Thymus (tissue), 11 donors: Measurements from ENCODE around the gene HDAC8. TPM values are rescaled to one million over a fixed set of nuclear protein-coding genes. Genes with fewer than 3 reads are reported as not detected.

ENCODE experiments used
- DNase-seq, 9 donors: peaks; one replicate each; pipeline ENCODE4 v3.0.0-alpha.2; 2013; ENCODE audit warnings: low spot score in 9 of 9, low read depth in 6 of 9, missing footprints in 1 of 9
- H3K27ac ChIP-seq, 2 donors: one replicate each; pipeline ENCODE4 v1.5.1; 2013; ENCODE audit warnings: control low read depth in 1 of 2, low read depth in 1 of 2, low read length in 1 of 2, mild to moderate bottlenecking in 1 of 2, moderate library complexity in 1 of 2
- H3K27me3 ChIP-seq, 2 donors: one replicate each; pipeline ENCODE4 v1.5.1; 2013; ENCODE audit warnings: low read length in 1 of 2; ENCODE audit not compliant: control insufficient read depth in 2 of 2, insufficient read depth in 1 of 2
- H3K36me3 ChIP-seq, 2 donors: one replicate each; pipeline ENCODE4 v1.5.1; 2013; ENCODE audit warnings: low read length in 1 of 2, mild to moderate bottlenecking in 1 of 2, moderate library complexity in 1 of 2; ENCODE audit not compliant: control insufficient read depth in 2 of 2, insufficient read depth in 2 of 2
- H3K4me1 ChIP-seq, 2 donors: one replicate each; pipeline ENCODE4 v1.5.1; 2013; ENCODE audit warnings: low read length in 2 of 2; ENCODE audit not compliant: control insufficient read depth in 2 of 2, insufficient read depth in 2 of 2
- H3K4me3 ChIP-seq, 2 donors: one replicate each; pipeline ENCODE4 v1.5.1; 2013; ENCODE audit warnings: low read length in 2 of 2, control low read depth in 1 of 2, mild to moderate bottlenecking in 1 of 2
- H3K9me3 ChIP-seq, 2 donors: one replicate each; pipeline ENCODE4 v1.5.1; 2013; ENCODE audit warnings: low read length in 1 of 2, mild to moderate bottlenecking in 1 of 2; ENCODE audit not compliant: control insufficient read depth in 2 of 2, insufficient read depth in 1 of 2
- WGBS: extraction: QIAGEN DNeasy Blood & Tissue Kit; methylation state at CpG from one replicate; pipeline ENCODE4 v1.1.7; 2013; 5-methylcytosine and 5-hydroxymethylcytosine counted together
- polyA plus RNA-seq: library from polyadenylated mRNA; stranded (reverse); fragments of 200-250 nt; gene quantifications from one replicate; pipeline ENCODE4 v1.2.3, GENCODE V29; 2013
- total RNA-seq: library from RNA; stranded (reverse); fragments of 120-200 nt; gene quantifications from one replicate; pipeline ENCODE4 v1.2.4, GENCODE V29; 2013
- donor health status: healthy.

HDAC8 gene
- total and polyA plus RNA-seq, 2 donors, result 15.4 to 27.1 TPM

DNA sequence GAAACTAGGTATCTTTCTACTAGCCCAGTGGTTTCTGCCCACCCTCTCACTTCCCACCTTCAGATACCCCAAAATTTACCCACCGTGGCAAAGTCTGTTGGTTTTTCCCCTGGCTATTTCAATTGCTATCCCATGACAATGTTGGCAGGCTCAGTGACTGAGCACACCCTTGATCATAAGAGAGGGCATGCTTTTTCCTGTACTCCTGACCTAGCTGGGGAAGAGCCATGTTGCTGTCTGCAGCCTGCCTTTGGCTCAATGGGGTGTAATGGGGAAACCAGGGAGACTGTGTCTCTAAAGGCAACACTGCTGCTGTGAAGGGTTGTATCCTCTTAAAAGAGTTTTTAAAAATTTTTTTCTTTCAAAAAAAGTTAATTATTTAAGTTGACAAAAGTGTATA is 176.5 kb downstream of the HDAC8 start:
- Histone ChIP-seq H3K36me3 (no peaks in the 10 kb centered on the region), H3K27ac (no peak overlapping the region), H3K27me3 (no peaks in the 10 kb centered on the region), H3K4me1 (no peaks in the 10 kb centered on the region), H3K4me3 (no peak overlapping the region), H3K9me3 (no peaks in the 10 kb centered on the region)
- WGBS, result 94% methylated on average over 1 of the region's 1 CpG
- DNase-seq, result no peak

DNA sequence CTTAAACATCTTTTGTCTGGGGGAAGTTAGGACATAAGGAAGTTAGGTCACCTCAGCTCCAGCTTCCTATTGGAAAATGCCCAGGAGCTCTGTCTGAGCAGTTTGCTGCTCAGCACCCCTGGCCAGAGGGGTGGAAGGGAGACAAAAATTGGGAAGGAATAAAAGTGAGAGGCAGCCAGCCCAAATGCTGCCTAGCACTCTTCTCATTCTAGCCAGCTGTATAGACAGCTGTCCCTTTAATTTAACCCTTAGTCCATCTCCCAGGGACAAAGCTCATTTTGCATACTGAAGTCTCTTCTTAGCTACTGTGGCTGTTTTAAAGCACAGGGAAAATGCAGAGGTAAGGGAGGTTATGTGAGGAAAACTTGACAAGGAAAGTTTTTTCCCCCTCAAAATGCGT is 177.4 kb downstream of the HDAC8 start:
- WGBS, result 88% methylated on average over 1 of the region's 1 CpG
- no peak for DNase-seq
- no peaks in the 10 kb centered on the region for H3K27me3 ChIP-seq
- no peaks in the 10 kb centered on the region for H3K4me1 ChIP-seq
- no peaks in the 10 kb centered on the region for H3K36me3 ChIP-seq
- no peaks in the 10 kb centered on the region for H3K9me3 ChIP-seq
- no peak overlapping the region for H3K27ac ChIP-seq
- no peak overlapping the region for H3K4me3 ChIP-seq

DNA sequence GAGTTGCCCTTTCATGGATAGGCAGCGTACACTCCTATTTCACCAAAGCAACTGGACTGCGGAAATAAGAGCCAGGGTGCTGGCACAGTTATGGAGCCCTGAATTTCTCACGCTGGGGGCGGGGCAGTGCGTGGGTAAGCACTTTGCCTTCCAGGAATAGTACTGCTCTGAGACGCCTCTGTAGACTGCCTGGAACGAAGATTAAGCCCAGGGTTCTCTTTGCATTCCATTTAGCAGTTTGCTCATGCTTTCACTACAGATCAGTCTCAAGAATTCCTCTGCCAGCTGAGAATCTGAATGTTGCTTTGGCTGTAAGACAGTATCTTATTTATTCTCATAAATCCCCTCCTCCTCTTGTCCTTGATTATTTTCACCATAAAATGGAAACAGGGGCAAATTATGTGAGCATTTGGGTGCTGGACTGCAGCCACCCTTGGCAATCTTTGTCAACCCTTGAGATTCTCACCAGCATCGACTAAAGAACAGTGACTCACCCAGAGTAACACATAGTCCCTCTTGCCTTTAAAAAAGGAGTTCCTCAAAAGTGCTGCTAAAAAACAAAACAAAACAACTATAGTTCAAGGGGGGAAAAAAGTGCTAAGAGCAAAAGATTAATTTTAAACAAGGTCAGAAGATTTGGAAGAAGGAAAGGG is 178.0 kb downstream of the HDAC8 start:
- DNase-seq, result no peak
- 91% methylated on average over 8 of the region's 8 CpGs for WGBS
- Histone ChIP-seq H3K36me3 (no peaks in the 10 kb centered on the region), H3K27ac (no peak overlapping the region), H3K27me3 (no peaks in the 10 kb centered on the region), H3K4me1 (no peaks in the 10 kb centered on the region), H3K9me3 (no peaks in the 10 kb centered on the region), H3K4me3 (no peak overlapping the region)

DNA sequence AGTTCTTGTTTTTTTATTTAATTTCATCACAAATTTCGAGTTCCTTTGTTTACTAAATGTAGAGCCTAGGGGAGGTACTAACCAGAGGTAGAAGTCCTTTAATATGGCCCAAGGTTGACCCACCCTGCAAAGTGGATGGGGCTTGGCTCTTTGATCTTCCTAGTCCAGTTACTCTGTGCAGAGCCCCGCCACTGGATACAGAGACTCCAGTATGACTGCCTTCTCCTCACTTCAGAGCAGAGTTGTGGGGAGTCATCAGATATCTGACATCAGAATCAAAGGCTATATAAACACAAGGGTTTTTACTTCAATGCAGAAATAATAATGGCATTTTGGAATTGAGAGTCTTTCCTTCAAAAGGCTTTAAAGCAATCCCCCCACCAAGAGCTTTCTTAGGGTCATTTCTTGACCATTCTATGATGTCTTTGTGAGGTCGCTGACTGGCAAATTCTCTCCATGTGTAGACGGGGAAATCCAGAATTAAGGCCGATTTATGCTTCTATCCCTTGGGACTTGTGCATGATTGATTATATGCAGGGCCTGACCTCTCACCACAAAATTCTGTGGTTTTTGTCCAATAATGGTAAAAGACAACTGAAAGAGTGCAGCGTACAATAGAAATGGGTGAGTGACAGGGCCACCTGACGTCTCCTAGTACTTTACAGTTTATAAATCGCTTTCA is 178.7 kb downstream of the HDAC8 start:
- Histone ChIP-seq H3K4me3 (no peak overlapping the region), H3K27me3 (no peaks in the 10 kb centered on the region), H3K4me1 (no peaks in the 10 kb centered on the region), H3K27ac (no peak overlapping the region), H3K36me3 (no peaks in the 10 kb centered on the region), H3K9me3 (no peaks in the 10 kb centered on the region)
- 95% methylated on average over 8 of the region's 8 CpGs for WGBS
- DNase-seq, result no peak

DNA sequence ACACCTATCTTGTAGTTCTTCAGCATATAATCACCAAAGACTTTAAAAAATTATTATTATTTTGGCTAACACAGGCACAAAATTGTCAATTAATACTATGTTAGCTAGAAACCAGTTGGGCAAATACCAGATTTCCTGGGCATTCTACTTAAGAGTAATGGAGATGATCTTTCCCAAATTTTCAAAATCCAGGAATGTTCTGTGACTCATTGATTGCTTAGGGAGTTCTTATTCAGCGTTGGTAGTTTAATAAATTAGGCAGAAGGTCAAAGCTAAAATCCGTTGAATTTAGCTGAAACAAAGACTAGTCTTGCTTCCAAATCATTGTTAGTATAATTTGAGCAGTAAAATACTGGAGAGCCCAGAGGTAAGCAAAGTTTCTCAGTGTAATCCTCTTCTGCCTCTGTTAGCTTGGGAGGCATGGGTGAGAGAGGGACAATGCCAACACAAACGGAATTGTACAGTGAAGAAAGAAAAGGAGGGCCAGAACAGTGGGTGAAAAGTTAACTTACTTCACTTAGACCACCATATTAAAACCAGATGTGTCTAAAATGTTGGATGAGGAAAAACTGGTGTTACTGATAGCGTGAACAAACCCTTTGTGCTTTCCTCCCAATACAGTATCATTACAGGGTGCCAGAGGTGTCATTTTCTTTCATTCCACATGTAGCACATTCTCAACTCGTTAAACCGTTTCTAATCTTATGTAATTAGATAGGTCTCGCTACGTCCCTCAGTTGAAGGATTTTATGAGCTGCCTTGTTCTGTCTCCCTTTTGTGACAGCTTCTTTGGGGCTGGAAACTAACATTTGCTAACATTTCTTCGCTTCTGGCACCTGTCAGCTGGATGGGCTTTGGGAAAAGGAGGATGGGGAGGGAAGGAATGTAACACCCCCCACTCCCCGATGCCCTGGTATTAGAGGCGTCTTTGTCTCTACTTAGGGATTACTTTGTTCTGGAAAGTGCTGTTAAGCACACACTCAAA is 179.5 kb downstream of the HDAC8 start:
- no peaks in the 10 kb centered on the region for H3K4me1 ChIP-seq
- H3K4me3 ChIP-seq, result no peak overlapping the region
- no peaks in the 10 kb centered on the region for H3K9me3 ChIP-seq
- DNase-seq, result no peak
- 94% methylated on average over 11 of the region's 11 CpGs for WGBS
- no peak overlapping the region for H3K27ac ChIP-seq
- H3K27me3 ChIP-seq, result no peaks in the 10 kb centered on the region
- H3K36me3 ChIP-seq, result no peaks in the 10 kb centered on the region

DNA sequence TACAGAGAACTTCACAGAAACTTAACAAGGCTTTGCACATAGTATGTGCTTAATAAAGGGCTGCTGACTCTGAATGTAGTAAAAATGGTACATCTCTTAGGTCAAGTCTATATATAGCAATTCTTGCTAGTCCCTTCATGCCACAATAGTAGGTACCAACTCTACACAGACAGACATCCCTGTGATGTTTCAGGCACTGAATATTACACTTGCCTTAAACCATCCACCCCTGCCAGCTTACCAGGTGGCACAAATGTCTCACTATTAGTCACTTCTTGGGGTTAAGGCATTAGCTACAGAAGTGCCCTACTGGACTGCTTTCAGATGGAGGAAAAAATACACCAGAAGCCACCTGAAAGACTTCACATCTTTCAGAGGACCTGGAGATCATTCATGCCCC is 180.6 kb downstream of the HDAC8 start:
- no peak for DNase-seq

DNA sequence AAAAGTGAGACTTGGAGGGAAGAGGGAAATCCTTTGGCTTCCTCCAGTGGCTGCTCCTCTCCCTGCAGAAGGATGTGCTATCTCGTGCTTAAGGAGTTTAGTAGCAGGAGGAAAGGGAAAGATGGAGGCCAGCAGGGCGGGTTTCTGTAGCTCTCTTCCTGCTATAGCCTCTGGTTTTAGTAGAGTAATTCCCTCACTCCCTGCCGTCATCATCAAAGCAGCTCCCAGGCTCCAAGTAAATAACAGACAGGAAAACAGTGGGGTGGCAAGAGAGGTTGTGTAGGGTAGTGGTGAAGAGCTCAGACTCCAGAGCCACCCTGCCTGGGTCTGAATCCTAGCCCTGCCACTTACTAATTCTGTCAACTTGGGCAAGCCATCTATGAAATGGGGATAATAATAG is 185.4 kb downstream of the HDAC8 start:
- no peak overlapping the region for H3K27ac ChIP-seq
- H3K9me3 ChIP-seq, result no peaks in the 10 kb centered on the region
- no peak overlapping the region for H3K4me3 ChIP-seq
- no peaks in the 10 kb centered on the region for H3K27me3 ChIP-seq
- WGBS, result 100% methylated on average over 3 of the region's 3 CpGs
- H3K36me3 ChIP-seq, result no peaks in the 10 kb centered on the region
- no peaks in the 10 kb centered on the region for H3K4me1 ChIP-seq
- no peak for DNase-seq

More for the DNA sequence above, 180.6 kb downstream of the HDAC8 start:
- Histone ChIP-seq H3K27me3 (no peaks in the 10 kb centered on the region), H3K36me3 (no peaks in the 10 kb centered on the region), H3K27ac (no peak overlapping the region), H3K4me3 (no peak overlapping the region), H3K9me3 (no peaks in the 10 kb centered on the region), H3K4me1 (no peaks in the 10 kb centered on the region)

DNA sequence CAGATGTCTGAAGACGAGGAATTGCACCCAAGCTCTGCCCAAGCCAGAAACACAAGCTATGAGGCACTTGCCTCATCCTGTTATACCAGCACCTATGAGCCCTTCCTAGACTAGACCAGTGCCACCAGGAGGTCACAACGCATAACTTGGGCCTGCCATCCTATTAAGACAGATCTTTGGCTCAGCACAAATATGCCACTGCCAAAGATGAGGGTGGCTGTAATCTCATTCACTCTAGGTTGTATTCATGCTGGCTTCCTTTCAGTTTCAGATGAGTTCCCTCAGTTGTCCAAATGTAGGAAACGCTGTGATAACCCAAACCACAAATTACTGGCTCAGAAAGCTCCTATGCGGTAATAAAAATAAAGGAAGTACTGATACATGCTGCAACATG is 190.4 kb downstream of the HDAC8 start:
- no peaks in the 10 kb centered on the region for H3K27me3 ChIP-seq
- H3K27ac ChIP-seq, result no peak overlapping the region
- no peaks in the 10 kb centered on the region for H3K9me3 ChIP-seq
- DNase-seq, result no peak
- no peaks in the 10 kb centered on the region for H3K4me1 ChIP-seq
- no peaks in the 10 kb centered on the region for H3K36me3 ChIP-seq
- no peak overlapping the region for H3K4me3 ChIP-seq
- WGBS, result 42% methylated on average over 4 of the region's 4 CpGs
